HG03469 (cell line): ENCODE measurements around the gene HSPBP1.

Experiments
- ATAC-seq: cut with Tn5 transposase; IDR thresholded peaks from one replicate; pipeline ENCODE4 v1.9.1; 2021; ENCODE audit warnings: mild to moderate bottlenecking, moderate library complexity, moderate number of reproducible peaks; ENCODE audit not compliant: unreplicated experiment

HSPBP1 gene

DNA sequence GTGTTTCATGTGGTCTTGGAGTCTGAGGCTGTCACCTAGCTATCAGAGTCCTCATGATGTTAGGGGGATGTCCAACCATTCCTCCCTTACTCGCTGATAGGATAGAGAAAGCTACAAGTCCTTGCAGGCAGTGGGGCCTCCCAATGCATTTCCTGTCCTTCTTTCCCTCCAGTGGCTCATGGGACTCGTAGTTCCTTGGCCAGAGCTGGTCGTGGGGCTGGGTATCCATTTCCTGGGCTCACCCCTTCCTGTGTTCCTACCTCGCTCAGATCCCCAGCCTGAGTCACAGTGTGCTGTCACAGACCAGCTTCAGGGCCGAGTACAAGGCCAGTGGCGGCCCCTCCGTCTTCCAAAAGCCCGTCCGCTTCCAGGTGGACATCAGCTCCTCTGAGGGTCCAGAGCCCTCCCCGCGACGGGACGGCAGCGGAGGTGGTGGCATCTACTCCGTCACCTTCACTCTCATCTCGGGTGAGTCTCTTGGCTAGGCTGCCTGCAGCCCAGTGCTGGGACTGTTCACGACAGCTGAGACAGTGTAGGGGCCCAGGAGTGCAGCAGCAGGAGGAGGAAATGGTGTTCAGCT, 26.2 kb upstream of the HSPBP1 start:
- ATAC-seq: no peak

DNA sequence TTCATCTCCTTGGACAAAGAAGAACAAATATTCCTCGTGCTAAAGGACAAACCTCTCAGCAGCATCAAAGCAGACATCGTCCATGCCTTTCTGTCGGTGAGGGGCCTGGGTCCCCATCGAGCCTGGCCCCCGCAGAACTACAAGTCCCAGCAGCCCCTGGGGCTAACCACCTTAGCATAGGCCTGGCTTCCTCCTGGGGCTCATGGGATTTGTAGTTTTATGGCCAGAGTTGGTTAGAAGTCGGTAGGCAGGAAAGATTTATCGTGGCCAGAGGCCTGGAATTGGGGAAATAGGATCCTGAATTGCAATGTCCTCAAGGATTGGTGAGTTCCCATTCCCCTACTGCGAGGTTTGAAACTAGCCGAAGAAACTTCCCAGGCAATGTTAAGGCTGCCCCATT, 25.6 kb upstream of the HSPBP1 start:
- ATAC-seq: no peak

GRCh38 chr19:55304980-55305379, 25.1 kb upstream of the HSPBP1 start:
- no peak for ATAC-seq

DNA sequence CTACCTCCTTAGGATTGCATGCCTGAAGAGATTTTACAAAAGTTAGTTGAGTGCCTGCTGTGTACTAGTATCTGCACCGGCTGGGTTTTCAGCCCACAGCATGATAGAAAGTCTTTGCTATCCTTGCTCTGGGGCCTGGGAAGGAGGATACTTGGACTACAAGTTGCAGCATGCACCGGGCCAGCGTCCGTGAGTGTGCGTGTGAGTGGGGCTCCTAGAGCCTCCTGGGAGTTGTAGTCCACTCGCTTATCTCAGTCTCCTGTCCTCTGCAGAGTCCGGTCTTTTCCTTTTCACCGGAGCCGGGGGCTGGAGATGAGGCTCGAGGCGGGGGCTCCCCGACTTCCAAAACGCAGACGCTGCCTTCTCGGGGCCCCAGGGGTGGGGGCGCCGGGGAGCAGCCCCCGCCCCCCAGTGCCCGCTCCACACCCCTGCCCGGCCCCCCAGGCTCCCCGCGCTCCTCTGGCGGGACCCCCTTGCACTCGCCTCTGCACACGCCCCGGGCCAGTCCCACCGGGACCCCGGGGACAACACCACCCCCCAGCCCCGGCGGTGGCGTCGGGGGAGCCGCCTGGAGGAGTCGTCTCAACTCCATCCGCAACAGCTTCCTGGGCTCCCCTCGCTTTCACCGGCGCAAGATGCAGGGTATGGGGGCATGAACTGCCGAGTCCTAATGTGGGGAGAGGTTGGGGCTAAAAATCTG, 24.5 kb upstream of the HSPBP1 start:
- ATAC-seq: no peak

DNA sequence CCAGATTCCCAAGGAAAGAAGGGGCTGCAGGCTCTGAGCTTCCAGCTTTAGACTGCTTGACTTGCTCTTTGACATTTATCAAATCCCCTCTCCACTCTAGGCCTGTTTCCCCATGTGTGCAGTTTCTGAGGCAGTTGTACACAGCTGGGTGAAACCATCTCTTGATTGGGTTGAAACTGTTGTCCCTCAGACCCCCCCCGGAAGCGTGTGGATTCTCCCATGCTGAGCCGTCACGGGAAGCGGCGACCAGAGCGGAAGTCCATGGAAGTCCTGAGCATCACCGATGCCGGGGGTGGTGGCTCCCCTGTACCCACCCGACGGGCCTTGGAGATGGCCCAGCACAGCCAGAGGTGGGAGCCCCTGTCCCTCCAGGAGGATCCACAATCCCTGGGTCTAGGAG, 23.6 kb upstream of the HSPBP1 start:
- no peak for ATAC-seq

DNA sequence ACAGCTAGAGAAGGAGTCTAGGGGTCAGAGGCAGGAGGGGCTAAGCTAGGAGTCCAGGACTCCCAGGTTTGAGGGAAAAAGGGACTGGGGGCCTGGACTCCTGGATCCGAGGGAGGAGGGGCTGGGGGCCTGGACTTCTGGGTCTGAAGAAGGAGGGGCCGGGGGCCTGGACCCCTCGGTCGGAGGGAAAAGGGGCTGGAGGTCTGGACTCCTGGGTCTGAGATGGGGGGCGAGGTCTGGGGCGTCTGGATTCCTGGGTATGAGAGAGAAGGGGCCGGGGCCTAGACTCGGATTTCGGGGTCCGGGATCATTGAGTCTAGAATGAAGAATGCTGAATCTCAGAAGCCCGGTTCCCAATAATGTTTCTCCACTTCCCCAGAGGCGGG, 22.4 kb upstream of the HSPBP1 start:
- ATAC-seq: no peak

- no peak for ATAC-seq
Observed at GRCh38 chr19:55301459-55302317, 21.8 kb upstream of the HSPBP1 start.

- ATAC-seq: no peak
Observed at GRCh38 chr19:55300886-55301458, 21.1 kb upstream of the HSPBP1 start.

GRCh38 chr19:55299991-55300390, 20.1 kb upstream of the HSPBP1 start:
- no peak for ATAC-seq

- ATAC-seq: no peak
Observed at GRCh38 chr19:55297267-55297666, 17.4 kb upstream of the HSPBP1 start.

DNA sequence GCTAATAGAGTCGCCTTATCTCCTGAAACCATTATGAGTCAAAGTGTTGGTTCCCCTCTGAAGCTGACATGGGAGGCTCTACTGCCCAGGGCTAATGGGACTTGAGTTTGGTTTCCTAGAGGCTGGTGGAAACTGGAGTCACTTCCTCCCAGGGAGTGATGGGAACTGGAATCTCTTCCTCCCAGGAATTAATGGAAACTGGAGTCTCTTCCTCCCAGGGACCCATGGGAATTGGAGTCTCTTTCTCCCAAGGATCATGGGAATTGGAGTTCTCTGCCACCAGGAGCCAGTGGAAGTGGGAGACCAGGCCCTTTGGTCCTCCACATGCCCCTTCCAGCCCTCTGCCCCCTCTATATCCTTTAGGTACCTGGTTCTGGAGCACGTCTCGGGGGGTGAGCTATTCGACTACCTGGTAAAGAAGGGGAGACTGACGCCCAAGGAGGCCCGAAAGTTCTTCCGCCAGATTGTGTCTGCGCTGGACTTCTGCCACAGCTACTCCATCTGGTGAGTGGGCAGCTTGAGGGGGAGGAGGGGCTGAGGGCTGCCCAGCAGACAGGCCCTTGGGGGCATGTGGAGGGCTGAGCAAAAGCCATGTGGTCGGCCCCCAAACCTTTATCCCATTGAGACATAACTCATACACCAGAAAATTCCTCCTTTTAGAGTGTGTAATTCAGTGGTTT, 9.3 kb upstream of the HSPBP1 start:
- no peak for ATAC-seq

GRCh38 chr19:55287361-55288079, 7.6 kb upstream of the HSPBP1 start:
- ATAC-seq: no peak

GRCh38 chr19:55285229-55285890, 5.5 kb upstream of the HSPBP1 start:
- no peak for ATAC-seq

GRCh38 chr19:55284405-55285058, 4.6 kb upstream of the HSPBP1 start:
- ATAC-seq: no peak

DNA sequence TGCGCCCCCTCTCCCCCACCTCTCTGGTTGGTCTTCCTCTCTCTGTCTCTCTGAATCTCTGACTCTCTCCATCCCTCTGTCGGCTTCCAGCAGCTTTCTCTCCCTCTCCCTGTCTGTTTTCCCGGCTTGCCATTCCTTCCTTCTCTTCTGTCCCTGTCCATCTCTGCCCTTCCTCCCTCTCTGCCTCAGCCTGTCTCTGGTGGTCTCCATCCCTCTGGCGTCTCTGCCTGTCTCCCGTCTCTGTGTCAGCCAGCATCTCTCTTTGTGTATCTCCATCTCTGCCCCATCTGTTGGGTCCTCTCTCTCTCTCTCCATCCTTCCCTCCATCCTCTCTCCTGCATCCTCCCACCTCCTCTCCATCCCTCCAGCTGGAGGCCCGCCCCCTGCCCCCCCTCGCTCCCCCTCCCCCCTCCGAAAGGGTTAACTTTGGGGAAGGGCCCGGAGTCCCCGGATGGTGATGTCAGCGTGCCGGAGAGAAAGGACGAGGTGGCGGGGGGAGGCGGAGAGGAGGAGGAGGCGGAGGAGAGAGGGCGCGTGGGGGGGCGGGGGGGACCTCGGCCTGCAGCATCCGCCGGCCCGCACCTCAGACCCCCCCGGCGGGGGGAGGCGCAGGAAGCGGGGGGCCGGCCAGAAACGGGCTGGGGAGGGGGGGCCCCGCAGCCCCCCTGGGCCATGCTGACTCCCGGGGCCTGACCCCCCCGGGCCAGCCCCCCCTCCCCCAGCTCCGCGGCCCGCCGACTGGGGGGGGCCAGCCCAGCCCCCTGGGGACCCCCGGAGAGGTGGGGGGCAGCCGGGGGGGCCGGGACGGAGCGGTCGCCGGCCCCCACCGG, 3.9 kb upstream of the HSPBP1 start, which contains the start of gene BRSK1:
Gene BRSK1, plus strand, starts transcription at position 450 of the 830 bp plus-strand sequence. CDS start 446 bp downstream, outside the sequence.
- ATAC-seq: no peak

DNA sequence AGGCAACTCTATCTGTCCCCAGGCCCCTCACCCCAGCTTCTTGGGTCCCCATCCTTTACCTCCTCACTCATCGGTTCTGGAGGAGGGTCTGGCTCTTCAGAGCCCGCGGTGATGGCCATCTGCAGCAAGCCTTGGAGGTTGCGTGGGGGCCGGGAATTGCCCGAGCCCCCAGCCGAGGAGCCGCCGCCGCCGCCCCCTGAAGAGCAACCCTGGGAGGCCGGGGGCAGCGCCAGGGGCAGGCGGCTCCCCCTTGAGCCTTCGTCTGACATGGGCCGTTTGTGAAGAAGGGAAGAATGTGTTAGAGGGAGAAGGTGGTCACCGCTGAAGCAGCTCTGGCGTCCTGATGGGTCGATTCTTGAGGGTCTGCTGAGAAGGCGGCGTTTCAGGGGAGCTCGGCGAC, 570 bp downstream of the HSPBP1 start:
- ATAC-seq: no peak

DNA sequence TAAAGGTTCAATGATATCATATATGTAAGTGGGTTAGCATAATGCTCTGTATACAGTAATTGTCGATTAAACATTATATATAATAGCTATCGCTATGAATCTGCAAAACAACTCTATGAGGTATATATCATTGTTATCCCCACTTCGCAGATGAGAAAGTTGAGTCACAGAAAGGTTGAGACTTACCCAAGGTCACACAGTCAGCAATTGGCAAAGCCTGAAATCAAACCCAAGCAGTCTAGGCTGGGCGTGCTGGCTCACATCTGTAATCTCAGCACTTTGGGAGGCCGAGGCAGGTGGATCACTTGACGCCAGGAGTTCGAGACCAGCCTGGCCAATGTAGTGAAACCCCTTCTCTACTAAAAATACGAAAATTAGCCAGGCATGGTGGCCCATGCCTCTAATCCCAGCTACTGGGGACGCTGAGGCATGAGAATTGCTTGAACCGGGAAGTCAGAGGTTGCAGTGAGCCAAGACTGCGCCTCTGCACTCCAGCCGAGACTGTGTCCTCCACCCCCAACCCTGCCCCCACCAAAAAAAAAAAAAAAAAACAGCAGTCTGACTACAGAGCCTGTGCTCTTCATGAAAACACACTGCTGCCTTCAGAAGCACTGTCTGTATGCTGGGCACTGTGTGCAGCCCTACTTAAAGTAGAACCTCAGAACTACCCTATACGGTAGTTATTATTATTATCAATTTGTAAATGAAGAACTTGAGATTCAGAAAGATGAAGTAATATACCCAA, 1.3 kb downstream of the HSPBP1 start:
- no peak for ATAC-seq

- ATAC-seq: no peak
Observed at GRCh38 chr19:55277494-55277893, 2.4 kb downstream of the HSPBP1 start.
